Gastrocnemius medialis (tissue), 4 donors: ENCODE measurements around the gene SLC4A2. TPM values are rescaled to one million over a fixed set of nuclear protein-coding genes. Genes with fewer than 3 reads are reported as not detected.

Experiments used
- ATAC-seq, 2 donors: fragments of 150-250 bp; one replicate each; pipeline ENCODE4 v1.9.1; 2016
- DNase-seq, 2 donors: peaks; one replicate each; pipeline ENCODE4 v3.0.0-alpha.2; 2019
- H3K27ac ChIP-seq, 4 donors: fragments of 200-600 bp; sonication (generic); 1 replicate in 1 of 4; 2 replicates in 3 of 4; pipeline ENCODE4 v1.5.1; 2016 to 2018; ENCODE audit warnings: mild to moderate bottlenecking in 2 of 4, moderate library complexity in 1 of 4
- H3K27me3 ChIP-seq, 3 donors: fragments of 200-600 bp; sonication (generic) in 2 of 3; 1 replicate in 1 of 3; 2 replicates in 2 of 3; pipeline versions ENCODE4 v1.5.1 to v1.6.0; 2016 to 2019; ENCODE audit warnings: mild to moderate bottlenecking in 1 of 3, moderate library complexity in 1 of 3
- H3K36me3 ChIP-seq, 2 donors: fragments of 200-600 bp; sonication (generic) in 1 of 2; one replicate each; pipeline ENCODE4 v1.5.1; 2017 to 2018
- H3K4me1 ChIP-seq, 2 donors: fragments of 200-600 bp; sonication (generic) in 1 of 2; one replicate each; pipeline ENCODE4 v1.5.1; 2016 to 2017; ENCODE audit warnings: mild to moderate bottlenecking in 2 of 2
- H3K4me3 ChIP-seq, 4 donors: fragments of 200-600 bp; sonication (generic) in 3 of 4; 1 replicate in 1 of 4; 2 replicates in 3 of 4; pipeline ENCODE4 v1.5.1; 2016 to 2019; ENCODE audit warnings: mild to moderate bottlenecking in 2 of 4
- H3K9me3 ChIP-seq, 3 donors: fragments of 200-600 bp; sonication (generic) in 2 of 3; 1 replicate in 1 of 3; 2 replicates in 2 of 3; pipeline ENCODE4 v1.5.1; 2016 to 2019
- POLR2A ChIP-seq, 2 donors: fragments of 450-650 bp; IDR thresholded peaks; one replicate each; pipeline ENCODE4 v1.6.1; 2017; ENCODE audit warnings: antibody characterized with exemption in 2 of 2, mild to moderate bottlenecking in 2 of 2, moderate library complexity in 2 of 2
- in situ Hi-C, 4 donors: fragments of 200-750 bp; cut with MboI; loops; one replicate each; pipeline versions ENCODE4 v1.15.0 to v1.8.0; 2017; ENCODE audit warnings: low sequenced_read_pairs in 4 of 4
- intact Hi-C: fragments of 100-400 bp; cut with DNase I; formaldehyde crosslinking; loops from one replicate; pipeline ENCODE4 v1.15.1; 2023; ENCODE audit warnings: low total_unique reads
- total RNA-seq, 4 donors: library from RNA; depleted of rRNA; stranded (reverse); fragments of >200 nt; gene quantifications; one replicate each; pipeline versions ENCODE4 v1.1.0 to v1.2.3, GENCODE V29; 2016
- TF ChIP-seq, protein P1 (sequence below), 5 experiments: fragments of 450-650 bp in 3 of 5; fragments of 200-600 bp in 2 of 5; sonication (generic) in 2 of 5; IDR thresholded peaks in 4 of 5; conservative IDR thresholded peaks in 1 of 5; 1 replicate in 4 of 5; 2 replicates in 1 of 5; pipeline ENCODE4 v1.5.1; 2016 to 2019; ENCODE audit warnings: antibody characterized with exemption in 5 of 5, mild to moderate bottlenecking in 3 of 5, moderate library complexity in 3 of 5

SLC4A2 gene
- total RNA-seq, 4 donors from 2014 or later, result 27.5 to 39.6 (median 33.0) TPM

- intact Hi-C loops, result loop anchor here (5.0 to 10.0 kb wide), 3 partner anchors 139 to 1377 kb away; partner anchors contain the start of gene ABCF2
- peaks cover 29 to 42% of the 10 kb centered on the region in 2 donors for H3K4me1 ChIP-seq
- no peak for DNase-seq
Observed at GRCh38 chr7:151088019-151088855, 28.8 kb downstream of the SLC4A2 start.

GRCh38 chr7:151088856-151089699 is 29.7 kb downstream of the SLC4A2 start:
- no peaks in the 10 kb centered on the region for H3K27me3 ChIP-seq
- peaks cover 29 to 39% of the 10 kb centered on the region in 2 donors for H3K4me1 ChIP-seq
- ATAC-seq (no peak), DNase-seq (peak in 1 of 2 donors; percentile 65)
- H3K27ac ChIP-seq, result peak overlapping the region; percentile 85 to 96 (median 86)
- intact Hi-C loops, result loop anchor here (5.0 to 10.0 kb wide), 3 partner anchors 138 to 1376 kb away; partner anchors contain the start of gene ABCF2
- no peaks in the 10 kb centered on the region for H3K9me3 ChIP-seq
- peak in 1 of 2 donors; percentile 34 for TF ChIP-seq POLR2A (IDR thresholded peaks at IDR 0.05)
- TF ChIP-seq, protein P1, sequence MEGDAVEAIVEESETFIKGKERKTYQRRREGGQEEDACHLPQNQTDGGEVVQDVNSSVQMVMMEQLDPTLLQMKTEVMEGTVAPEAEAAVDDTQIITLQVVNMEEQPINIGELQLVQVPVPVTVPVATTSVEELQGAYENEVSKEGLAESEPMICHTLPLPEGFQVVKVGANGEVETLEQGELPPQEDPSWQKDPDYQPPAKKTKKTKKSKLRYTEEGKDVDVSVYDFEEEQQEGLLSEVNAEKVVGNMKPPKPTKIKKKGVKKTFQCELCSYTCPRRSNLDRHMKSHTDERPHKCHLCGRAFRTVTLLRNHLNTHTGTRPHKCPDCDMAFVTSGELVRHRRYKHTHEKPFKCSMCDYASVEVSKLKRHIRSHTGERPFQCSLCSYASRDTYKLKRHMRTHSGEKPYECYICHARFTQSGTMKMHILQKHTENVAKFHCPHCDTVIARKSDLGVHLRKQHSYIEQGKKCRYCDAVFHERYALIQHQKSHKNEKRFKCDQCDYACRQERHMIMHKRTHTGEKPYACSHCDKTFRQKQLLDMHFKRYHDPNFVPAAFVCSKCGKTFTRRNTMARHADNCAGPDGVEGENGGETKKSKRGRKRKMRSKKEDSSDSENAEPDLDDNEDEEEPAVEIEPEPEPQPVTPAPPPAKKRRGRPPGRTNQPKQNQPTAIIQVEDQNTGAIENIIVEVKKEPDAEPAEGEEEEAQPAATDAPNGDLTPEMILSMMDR (IDR thresholded peaks at IDR 0.05 in 4 of 5, conservative IDR thresholded peaks at IDR 0.05 in 1 of 5), result no peak
- H3K36me3 ChIP-seq, result peaks cover 0 to 4% of the 10 kb centered on the region in 2 donors
- in situ Hi-C loops, result no loop called here
- H3K4me3 ChIP-seq, result peak overlapping the region; percentile 23 to 95 (median 84)

More at GRCh38 chr7:151088019-151088855, 28.8 kb downstream of the SLC4A2 start:
- peak overlapping the region; percentile 85 to 96 (median 86) for H3K27ac ChIP-seq
- no peaks in the 10 kb centered on the region for H3K27me3 ChIP-seq
- no peak for ATAC-seq
- H3K9me3 ChIP-seq, result no peaks in the 10 kb centered on the region
- TF ChIP-seq POLR2A (IDR thresholded peaks at IDR 0.05), result no peak
- TF ChIP-seq, protein P1 (IDR thresholded peaks at IDR 0.05 in 4 of 5, conservative IDR thresholded peaks at IDR 0.05 in 1 of 5), result no peak
- H3K36me3 ChIP-seq, result peaks cover 0 to 4% of the 10 kb centered on the region in 2 donors
- in situ Hi-C loops, result no loop called here
- H3K4me3 ChIP-seq, result peak overlapping the region; percentile 72 to 95 (median 84)

DNA sequence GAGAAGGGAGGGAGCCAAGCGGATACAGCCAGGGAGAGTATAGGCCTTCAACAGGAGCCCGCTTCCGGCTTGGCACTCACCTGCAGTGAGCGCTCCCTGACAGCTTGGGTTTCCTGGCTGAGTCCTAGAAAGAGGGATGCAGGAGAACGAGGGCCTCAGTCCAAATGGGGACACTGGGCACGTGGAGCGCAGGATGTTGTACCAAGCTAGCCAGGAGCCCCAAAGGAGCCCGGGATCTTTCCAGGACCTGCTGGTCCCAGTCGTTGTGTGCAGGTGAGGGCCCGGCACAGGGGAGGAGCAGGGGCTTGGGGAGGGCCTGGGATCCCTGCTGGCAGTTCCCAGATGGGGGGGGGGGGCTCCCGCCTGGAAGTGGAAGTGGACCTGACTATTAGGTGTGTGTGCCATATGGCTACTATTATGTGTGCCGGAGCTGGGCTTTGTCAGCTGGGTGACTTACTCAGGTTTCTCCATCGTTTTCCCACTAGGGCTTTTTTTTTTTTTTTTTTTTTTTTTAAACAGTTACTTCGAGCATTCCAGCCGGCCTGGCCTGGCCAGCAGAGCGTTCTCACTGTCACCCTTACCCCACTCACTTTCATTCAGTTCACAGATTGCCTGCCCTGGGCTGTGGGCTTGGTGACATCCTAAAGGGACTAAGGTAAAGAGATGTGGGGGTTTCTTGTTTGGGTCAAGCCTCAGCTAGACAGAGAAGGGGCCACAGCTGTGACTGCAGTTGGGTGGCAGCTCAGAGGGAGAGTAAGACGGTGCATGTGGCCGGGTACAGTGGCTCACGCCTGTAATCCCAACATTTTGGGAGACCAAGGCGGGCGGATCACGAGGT is 30.7 kb downstream of the SLC4A2 start:
- intact Hi-C loops, result loop anchor here (5.0 to 10.0 kb wide), 3 partner anchors 137 to 1375 kb away; partner anchors contain the start of gene ABCF2

More for the DNA sequence above, 30.7 kb downstream of the SLC4A2 start:
- Histone ChIP-seq H3K4me1 (peaks cover 29 to 39% of the 10 kb centered on the region in 2 donors), H3K27me3 (no peaks in the 10 kb centered on the region), H3K9me3 (no peaks in the 10 kb centered on the region), H3K27ac (peak overlapping the region; percentile 85 to 96 (median 86)), H3K4me3 (peak overlapping the region in 2 of 4 donors; percentile 23 to 75), H3K36me3 (peaks cover 0 to 4% of the 10 kb centered on the region in 2 donors)
- ATAC-seq (no peak), DNase-seq (no peak)
- in situ Hi-C loops, result no loop called here
- TF ChIP-seq, protein P1 (IDR thresholded peaks at IDR 0.05 in 4 of 5, conservative IDR thresholded peaks at IDR 0.05 in 1 of 5), result no peak
- TF ChIP-seq POLR2A (IDR thresholded peaks at IDR 0.05), result no peak
